Measurements from ENCODE around the gene GNPDA1. TPM values are rescaled to one million over a fixed set of nuclear protein-coding genes. Genes with fewer than 3 reads are reported as not detected.

Gene GNPDA1
- polyA plus RNA-seq, 1 of the 3 experiments (the other 2 are of a cell fraction): 23.9 TPM

GRCh38 chr5:142012186-142012785 lies 541 bp downstream of the GNPDA1 start:
- Histone ChIP-seq H3K27me3 (ENCODE audit: insufficient read depth) (no peaks in the 10 kb centered on the region), H3K9me2 (no peaks in the 10 kb centered on the region), H4K20me1 (ENCODE audit: insufficient read depth) (no peaks in the 10 kb centered on the region), H3K4me1 (ENCODE audit: control insufficient read depth in 1 of 2, insufficient read depth in 2 of 2, low read depth in 1 of 2, low read length in 1 of 2) (peaks cover 17 to 24% of the 10 kb centered on the region in 2 experiments), H3K9me3 (no peaks in the 10 kb centered on the region), H3K4me3 (ENCODE audit: low read depth in 2 of 2, low read length in 1 of 2) (peak overlapping the region; percentile 78 to 85), H2AFZ (ENCODE audit: low read depth) (peak overlapping the region; percentile 82), H3F3A (replicated peaks; ENCODE audit: insufficient read depth) (peaks cover 24% of the 10 kb centered on the region), H3K4me2 (peak overlapping the region; percentile 80), H3K36me3 (replicated peaks in 1 of 2; ENCODE audit: control insufficient read depth in 1 of 2, insufficient read depth in 2 of 2, low read length in 1 of 2) (peaks cover 3 to 17% of the 10 kb centered on the region in 2 experiments), H3K27ac (ENCODE audit: low read depth in 2 of 2, low read length in 1 of 2) (peak overlapping the region; percentile 54 to 84), H3K9ac (peak overlapping the region; percentile 80), H3K79me2 (ENCODE audit: insufficient read depth) (no peaks in the 10 kb centered on the region)
- peak; percentile 71 for DNase-seq
- WGBS (ENCODE audit: low lambda C conversion rate): 17% methylated on average over 16 of the region's 18 CpGs
- ChIA-PET POLR2A (interaction anchor here (0.6 to 2.0 kb wide), 10 partner anchors 8 to 313 kb away, joined by 3 to 8 read pairs (median 4); partner anchors contain the start of gene RNF14), CTCF (interaction anchor here (0.6 to 10.7 kb wide), 37 partner anchors 9 to 705 kb away, joined by 3 to 158 read pairs (median 5); partner anchors contain the start of genes PCDH1 and RNF14)
- TF ChIP-seq CTCF (IDR thresholded peaks at IDR 0.05) (peak; percentile 62), JUND (IDR thresholded peaks at IDR 0.05) (no peak), SMC3 (IDR thresholded peaks at IDR 0.05; ENCODE audit: low read depth, low read length) (peak; percentile 44), CHD2 (IDR thresholded peaks at IDR 0.05; ENCODE audit: low read length, partially characterized antibody) (no peak), SIN3A (IDR thresholded peaks at IDR 0.05; ENCODE audit: borderline replicate concordance, low read depth, low read length) (no peak), RAD21 (IDR thresholded peaks at IDR 0.05; ENCODE audit: low read length) (peak; percentile 51), MEF2A (IDR thresholded peaks at IDR 0.05; ENCODE audit: borderline replicate concordance, low read depth) (no peak), RFX5 (IDR thresholded peaks at IDR 0.05; ENCODE audit: low read length) (no peak), PBX3 (IDR thresholded peaks at IDR 0.05) (no peak), MAX (IDR thresholded peaks at IDR 0.05; ENCODE audit: low read depth) (no peak), FOXM1 (IDR thresholded peaks at IDR 0.05; ENCODE audit: low read depth) (no peak)

- Histone ChIP-seq H3F3A (replicated peaks; ENCODE audit: insufficient read depth) (peaks cover 22% of the 10 kb centered on the region), H3K9me3 (no peaks in the 10 kb centered on the region), H3K4me3 (ENCODE audit: low read depth in 2 of 2, low read length in 1 of 2) (peak overlapping the region; percentile 78 to 85; a peak in 3 of 4 replicates), H3K9me2 (no peaks in the 10 kb centered on the region), H3K4me1 (ENCODE audit: control insufficient read depth in 1 of 2, insufficient read depth in 2 of 2, low read depth in 1 of 2, low read length in 1 of 2) (peaks cover 17 to 24% of the 10 kb centered on the region in 2 experiments), H3K79me2 (ENCODE audit: insufficient read depth) (no peaks in the 10 kb centered on the region), H3K36me3 (replicated peaks in 1 of 2; ENCODE audit: control insufficient read depth in 1 of 2, insufficient read depth in 2 of 2, low read length in 1 of 2) (peaks cover 7 to 21% of the 10 kb centered on the region in 2 experiments), H3K27ac (ENCODE audit: low read depth in 2 of 2, low read length in 1 of 2) (peak overlapping the region in 1 of 2 experiments; percentile 39; a peak in 1 of 4 replicates), H2AFZ (ENCODE audit: low read depth) (no peak overlapping the region), H3K4me2 (peak overlapping the region; percentile 80), H3K9ac (no peak overlapping the region; the same call in 1 of the 2 replicates), H4K20me1 (ENCODE audit: insufficient read depth) (no peaks in the 10 kb centered on the region), H3K27me3 (ENCODE audit: insufficient read depth) (no peaks in the 10 kb centered on the region)
- DNase-seq: no peak
- CTCF ChIA-PET: interaction anchor here (0.6 to 10.7 kb wide), 35 partner anchors 10 to 706 kb away, joined by 3 to 158 read pairs (median 5); partner anchors contain the start of genes PCDH1 and RNF14
- POLR2A ChIA-PET: interaction anchor here (0.6 to 1.8 kb wide), 7 partner anchors 8 to 314 kb away, joined by 3 to 8 read pairs (median 3); partner anchors contain the start of gene RNF14
- whole genome bisulfite sequencing (ENCODE audit: low lambda C conversion rate): 98% methylated on average over 9 of the region's 9 CpGs
- TF ChIP-seq EZH2phosphoT487 (IDR thresholded peaks at IDR 0.05; ENCODE audit: borderline replicate concordance, low read depth) (no peak), TAF1 (IDR thresholded peaks at IDR 0.05; ENCODE audit: borderline replicate concordance, low read depth, low read length) (no peak), SIN3A (IDR thresholded peaks at IDR 0.05; ENCODE audit: borderline replicate concordance, low read depth, low read length) (no peak), USF2 (IDR thresholded peaks at IDR 0.05; ENCODE audit: borderline replicate concordance, low read depth, low read length) (no peak), PBX3 (IDR thresholded peaks at IDR 0.05) (no peak), ELF1 (IDR thresholded peaks at IDR 0.05) (no peak), MXI1 (IDR thresholded peaks at IDR 0.05; ENCODE audit: low read depth, low read length) (no peak), TCF12 (IDR thresholded peaks at IDR 0.05) (no peak), RFX5 (IDR thresholded peaks at IDR 0.05; ENCODE audit: low read length) (no peak), CTCF (IDR thresholded peaks at IDR 0.05) (no peak)
Measured at GRCh38 chr5:142011572-142012185, 1.1 kb downstream of the GNPDA1 start.

Data from SK-N-SH (cell line).